Activated naive CD8-positive, alpha-beta T cell treated with anti-CD3 and anti-CD28 coated beads for 36 hours (primary cell): Measurements from ENCODE around the gene CCDC187. TPM values are rescaled to one million over a fixed set of nuclear protein-coding genes. Genes with fewer than 3 reads are reported as not detected.
A peak's percentile ranks its signal among the peaks of the same experiment; 100 is the strongest.

Experiments
- DNase-seq: peaks from one replicate; pipeline ENCODE4 v3.0.0; 2021
- H3K27ac Mint-ChIP-seq: one replicate; pipeline ENCODE4 v1.8.0; 2022; ENCODE audit warnings: mild to moderate bottlenecking, moderate library complexity, mixed read lengths
- H3K27me3 Mint-ChIP-seq: one replicate; pipeline ENCODE4 v1.8.0; 2022; ENCODE audit warnings: mild to moderate bottlenecking, mixed read lengths
- H3K36me3 Mint-ChIP-seq: one replicate; pipeline ENCODE4 v1.8.0; 2021; ENCODE audit warnings: mild to moderate bottlenecking, mixed read lengths
- H3K4me1 Mint-ChIP-seq: one replicate; pipeline ENCODE4 v1.8.0; 2021; ENCODE audit warnings: mixed read lengths
- H3K4me3 Mint-ChIP-seq: one replicate; pipeline ENCODE4 v1.8.0; 2022; ENCODE audit warnings: mild to moderate bottlenecking, moderate library complexity, mixed read lengths
- H3K9me3 Mint-ChIP-seq: one replicate; pipeline ENCODE4 v1.8.0; 2022; ENCODE audit warnings: mixed read lengths
- total RNA-seq, 2 experiments: library from RNA; stranded (reverse); gene quantifications; one replicate each; pipeline ENCODE4 v1.2.3, GENCODE V29; 2021

The CCDC187 gene
- total RNA-seq, 2 experiments from 2014 or later: not detected

DNA sequence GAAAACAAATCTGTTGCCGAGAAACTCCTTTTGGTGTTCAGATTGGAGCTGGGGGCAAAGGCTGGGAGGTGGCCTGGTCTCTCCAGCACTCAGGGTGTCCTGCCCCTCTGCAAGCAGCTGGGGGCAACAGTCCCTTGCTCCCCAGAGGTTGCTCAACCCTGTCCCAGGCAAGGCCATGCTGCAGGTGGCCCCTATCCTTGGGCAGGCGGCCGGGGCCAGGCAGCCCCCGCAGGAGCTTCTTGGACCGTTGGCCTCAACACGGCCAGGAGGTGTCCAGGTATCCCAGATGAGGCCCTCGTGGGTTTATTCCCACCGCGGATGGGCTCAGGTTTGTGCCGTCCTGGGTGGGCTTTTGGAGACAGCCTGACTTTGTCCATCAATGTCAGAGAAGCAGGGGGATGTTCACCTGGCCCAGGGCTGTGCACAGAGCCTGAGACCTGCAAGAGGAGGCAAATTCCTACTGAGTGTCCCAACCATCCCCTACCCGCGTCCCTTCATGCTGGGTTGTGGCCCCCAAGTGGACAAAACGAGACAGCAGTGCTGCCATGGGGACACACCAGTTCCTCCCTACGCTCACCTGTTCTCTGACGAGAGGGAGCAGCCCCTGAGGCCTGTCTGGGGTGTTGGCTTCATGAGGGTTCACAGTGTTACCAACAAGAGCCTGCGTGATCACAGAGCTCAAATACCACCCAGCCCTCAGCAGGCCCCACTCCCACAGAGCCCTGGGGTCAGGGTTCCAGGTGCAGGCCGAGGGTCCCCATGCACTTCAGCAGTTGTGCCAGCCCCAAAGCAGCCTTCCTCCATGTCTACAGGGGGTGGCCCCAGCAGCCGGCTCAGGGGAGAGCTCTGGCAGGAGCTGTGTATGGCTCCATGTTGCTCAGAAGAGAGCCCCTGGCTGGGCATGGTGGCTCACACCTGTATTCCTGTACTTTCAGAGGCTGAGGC is 9.5 kb upstream of the CCDC187 start:
- Mint-ChIP-seq H3K36me3 (peaks cover 10% of the 10 kb centered on the region), H3K27ac (no peak overlapping the region), H3K4me3 (no peak overlapping the region), H3K9me3 (peaks cover 17% of the 10 kb centered on the region), H3K4me1 (no peaks in the 10 kb centered on the region), H3K27me3 (peaks cover 5% of the 10 kb centered on the region)
- no peak for DNase-seq

DNA sequence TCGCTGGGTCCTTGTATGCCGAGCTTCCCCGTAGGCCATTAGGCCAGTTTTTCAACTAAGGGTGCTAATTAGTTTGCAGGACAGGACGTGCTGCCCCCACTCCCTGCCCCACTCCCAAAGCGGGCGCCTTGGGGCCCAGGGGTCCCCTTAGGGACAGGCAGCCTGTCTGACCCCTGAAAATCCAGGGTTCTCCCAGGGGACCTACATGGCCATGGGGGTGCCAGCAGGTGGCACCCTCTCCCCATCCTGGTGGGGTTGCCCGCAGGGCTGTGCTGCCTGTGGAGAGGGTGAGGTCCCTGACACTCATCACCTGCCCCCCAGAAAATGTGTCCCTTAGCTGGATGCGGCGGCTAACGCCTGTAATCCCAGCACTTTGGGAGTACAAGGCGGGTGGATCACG is 8.5 kb upstream of the CCDC187 start:
- no peak overlapping the region for H3K4me3 Mint-ChIP-seq

GRCh38 chr9:136312009-136312375 is 8.1 kb upstream of the CCDC187 start:
- DNase-seq: no peak
- H3K4me3 Mint-ChIP-seq: no peak overlapping the region
- H3K9me3 Mint-ChIP-seq: peaks cover 17% of the 10 kb centered on the region
- peaks cover 5% of the 10 kb centered on the region for H3K27me3 Mint-ChIP-seq
- H3K36me3 Mint-ChIP-seq: peaks cover 10% of the 10 kb centered on the region
- no peaks in the 10 kb centered on the region for H3K4me1 Mint-ChIP-seq
- no peak overlapping the region for H3K27ac Mint-ChIP-seq

More for the DNA sequence above, 8.5 kb upstream of the CCDC187 start:
- no peaks in the 10 kb centered on the region for H3K4me1 Mint-ChIP-seq
- H3K27me3 Mint-ChIP-seq: peaks cover 5% of the 10 kb centered on the region
- peaks cover 17% of the 10 kb centered on the region for H3K9me3 Mint-ChIP-seq
- H3K27ac Mint-ChIP-seq: no peak overlapping the region
- DNase-seq: peak; percentile 60
- H3K36me3 Mint-ChIP-seq: peaks cover 10% of the 10 kb centered on the region

GRCh38 chr9:136311051-136312008 is 7.4 kb upstream of the CCDC187 start:
- no peak for DNase-seq
- peaks cover 6% of the 10 kb centered on the region for H3K36me3 Mint-ChIP-seq
- peaks cover 15% of the 10 kb centered on the region for H3K9me3 Mint-ChIP-seq
- peaks cover 2% of the 10 kb centered on the region for H3K4me1 Mint-ChIP-seq
- no peak overlapping the region for H3K27ac Mint-ChIP-seq
- H3K27me3 Mint-ChIP-seq: peaks cover 4% of the 10 kb centered on the region
- H3K4me3 Mint-ChIP-seq: no peak overlapping the region

GRCh38 chr9:136310273-136311030 is 6.6 kb upstream of the CCDC187 start:
- H3K36me3 Mint-ChIP-seq: peaks cover 3% of the 10 kb centered on the region
- no peak overlapping the region for H3K27ac Mint-ChIP-seq
- H3K4me1 Mint-ChIP-seq: peaks cover 2% of the 10 kb centered on the region
- no peak overlapping the region for H3K4me3 Mint-ChIP-seq
- H3K9me3 Mint-ChIP-seq: peaks cover 9% of the 10 kb centered on the region
- DNase-seq: no peak
- H3K27me3 Mint-ChIP-seq: no peaks in the 10 kb centered on the region

DNA sequence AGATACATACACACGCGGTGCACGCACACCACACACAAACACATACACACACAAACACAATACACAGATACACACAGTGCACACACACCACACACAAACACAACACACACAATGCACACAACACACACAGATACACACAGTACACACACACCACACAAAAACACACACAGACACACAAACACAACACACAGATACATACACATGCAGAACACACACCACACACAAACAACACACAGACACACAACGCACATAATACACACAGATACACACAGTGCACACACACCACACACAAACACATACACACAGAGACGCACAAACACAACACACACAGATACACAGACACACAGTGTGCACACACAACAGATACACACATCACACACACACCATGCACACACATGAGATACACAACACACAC is 5.9 kb upstream of the CCDC187 start:
- Mint-ChIP-seq H3K27ac (no peak overlapping the region), H3K4me1 (peaks cover 2% of the 10 kb centered on the region), H3K4me3 (no peak overlapping the region), H3K9me3 (peaks cover 3% of the 10 kb centered on the region), H3K36me3 (no peaks in the 10 kb centered on the region), H3K27me3 (no peaks in the 10 kb centered on the region)
- DNase-seq: no peak

GRCh38 chr9:136309101-136309801 is 5.4 kb upstream of the CCDC187 start:
- H3K36me3 Mint-ChIP-seq: no peaks in the 10 kb centered on the region
- no peak for DNase-seq
- no peak overlapping the region for H3K27ac Mint-ChIP-seq
- no peaks in the 10 kb centered on the region for H3K27me3 Mint-ChIP-seq
- H3K4me1 Mint-ChIP-seq: peaks cover 2% of the 10 kb centered on the region
- no peaks in the 10 kb centered on the region for H3K9me3 Mint-ChIP-seq
- H3K4me3 Mint-ChIP-seq: no peak overlapping the region

DNA sequence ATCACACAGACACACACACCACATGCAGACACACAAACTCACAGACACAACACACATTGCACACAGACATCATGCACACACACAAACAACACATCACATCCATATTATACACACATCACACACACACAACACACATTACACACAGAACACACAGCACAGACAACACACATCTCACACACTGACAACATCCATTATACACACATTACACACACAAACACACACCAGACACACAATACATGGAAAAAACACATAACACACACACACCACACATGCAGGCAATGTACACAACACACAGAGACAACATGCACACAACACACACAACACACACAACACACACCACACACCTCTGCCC is 4.8 kb upstream of the CCDC187 start:
- no peak for DNase-seq
- H3K4me1 Mint-ChIP-seq: peaks cover 2% of the 10 kb centered on the region
- H3K4me3 Mint-ChIP-seq: no peak overlapping the region
- no peaks in the 10 kb centered on the region for H3K36me3 Mint-ChIP-seq
- no peaks in the 10 kb centered on the region for H3K27me3 Mint-ChIP-seq
- H3K9me3 Mint-ChIP-seq: no peaks in the 10 kb centered on the region
- no peak overlapping the region for H3K27ac Mint-ChIP-seq

DNA sequence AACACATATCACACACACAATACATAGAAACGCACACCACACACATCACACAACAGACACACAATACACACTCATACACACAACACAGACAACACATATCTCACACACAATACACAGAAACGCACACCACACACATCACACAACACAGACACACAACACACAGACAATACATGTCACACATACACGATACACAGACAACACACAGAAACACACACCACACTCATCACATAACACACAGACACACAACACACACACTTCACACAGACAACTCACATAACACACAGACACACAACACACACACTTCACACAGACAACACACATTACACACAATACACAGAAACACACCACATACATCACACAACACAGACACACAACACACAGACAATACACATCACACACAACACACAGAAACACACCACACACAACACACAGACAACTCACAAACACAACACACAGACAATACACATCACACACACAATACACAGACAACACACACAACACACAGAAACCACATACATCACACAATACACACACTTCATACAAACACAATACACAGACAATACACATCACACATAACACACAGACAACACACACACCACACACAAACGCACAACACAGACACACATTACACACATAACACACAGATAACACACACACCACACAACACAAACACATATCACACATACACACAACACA is 4.3 kb upstream of the CCDC187 start:
- no peak for DNase-seq
- Mint-ChIP-seq H3K27ac (no peak overlapping the region), H3K4me3 (no peak overlapping the region), H3K36me3 (no peaks in the 10 kb centered on the region), H3K4me1 (peaks cover 2% of the 10 kb centered on the region), H3K27me3 (no peaks in the 10 kb centered on the region), H3K9me3 (no peaks in the 10 kb centered on the region)

GRCh38 chr9:136307215-136307750 is 3.4 kb upstream of the CCDC187 start:
- Mint-ChIP-seq H3K27me3 (no peaks in the 10 kb centered on the region), H3K4me3 (no peak overlapping the region), H3K9me3 (no peaks in the 10 kb centered on the region), H3K27ac (no peak overlapping the region), H3K36me3 (no peaks in the 10 kb centered on the region), H3K4me1 (peaks cover 2% of the 10 kb centered on the region)
- no peak for DNase-seq

DNA sequence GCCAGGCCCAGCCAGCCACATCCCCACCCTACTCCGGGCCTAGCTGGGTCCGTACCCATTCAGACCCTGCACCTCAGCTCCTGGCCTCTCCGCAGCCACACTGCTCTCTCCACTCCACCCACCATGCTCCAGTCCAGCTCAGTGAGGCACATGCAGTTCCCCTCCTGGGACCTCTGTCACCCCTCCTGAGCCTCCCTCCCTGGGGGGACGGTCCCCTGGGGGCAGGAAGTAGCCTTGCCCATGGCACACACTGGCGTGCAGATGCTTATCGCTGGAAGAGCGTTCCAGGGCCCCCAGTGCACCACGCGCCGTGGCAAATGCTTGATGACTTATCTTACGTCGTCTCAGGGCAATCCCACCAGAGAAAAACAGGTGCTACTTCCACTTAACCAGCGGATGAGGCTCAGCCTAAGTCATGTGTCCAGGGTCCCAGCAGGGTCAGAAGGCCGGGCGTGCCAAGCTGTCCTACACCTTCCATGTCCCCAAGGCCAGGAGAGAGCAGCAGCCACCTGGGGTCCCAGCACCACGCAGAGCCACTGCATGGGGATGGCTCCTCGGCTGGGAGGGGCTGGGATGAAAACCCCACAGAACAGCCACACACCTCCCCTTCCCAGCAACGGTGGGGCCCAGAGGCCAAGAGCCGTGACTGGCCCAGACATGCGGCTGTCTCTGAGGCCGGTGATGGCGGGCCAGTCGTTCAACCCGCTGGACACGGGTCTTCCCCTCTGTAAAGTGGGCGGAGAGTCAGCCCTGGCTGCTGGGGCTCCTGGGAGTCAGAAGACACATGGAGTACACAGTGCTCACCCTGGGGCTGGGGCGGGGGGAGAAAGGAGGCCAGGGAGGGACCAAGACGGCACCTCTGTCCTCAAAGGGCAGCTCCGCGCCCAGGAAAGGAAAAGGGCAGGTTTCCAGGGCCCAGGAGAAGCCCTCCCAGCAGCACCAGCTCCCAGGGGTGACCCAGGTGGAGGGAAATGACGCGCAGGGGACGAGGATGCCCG is 2.6 kb upstream of the CCDC187 start:
- Mint-ChIP-seq H3K36me3 (no peaks in the 10 kb centered on the region), H3K4me1 (peaks cover 2% of the 10 kb centered on the region), H3K9me3 (no peaks in the 10 kb centered on the region), H3K4me3 (no peak overlapping the region), H3K27ac (no peak overlapping the region), H3K27me3 (no peaks in the 10 kb centered on the region)
- no peak for DNase-seq

GRCh38 chr9:136305804-136306203 is 1.9 kb upstream of the CCDC187 start:
- Mint-ChIP-seq H3K4me3 (no peak overlapping the region), H3K27ac (no peak overlapping the region), H3K27me3 (no peaks in the 10 kb centered on the region), H3K36me3 (no peaks in the 10 kb centered on the region), H3K4me1 (peaks cover 2% of the 10 kb centered on the region), H3K9me3 (no peaks in the 10 kb centered on the region)
- no peak for DNase-seq

GRCh38 chr9:136304981-136305380 is 1.1 kb upstream of the CCDC187 start:
- Mint-ChIP-seq H3K9me3 (no peaks in the 10 kb centered on the region), H3K36me3 (no peaks in the 10 kb centered on the region), H3K4me3 (no peak overlapping the region), H3K27ac (no peak overlapping the region), H3K4me1 (peaks cover 2% of the 10 kb centered on the region), H3K27me3 (no peaks in the 10 kb centered on the region)
- DNase-seq: no peak
